ENCODE data around the gene PGAM2.

The PGAM2 gene

GRCh38 chr7:44065431-44066110 lies at the start of gene PGAM2:
Gene PGAM2 (minus strand): TSS chr7:44065567. CDS start chr7:44065529, 38 bp downstream.
- DNase-seq (ENCODE audit: low spot score), result peak; percentile 79

- DNase-seq (ENCODE audit: low spot score), result no peak
Observed at GRCh38 chr7:44114586-44115310, 49.4 kb upstream of the PGAM2 start.

- DNase-seq (ENCODE audit: low spot score), result no peak
Observed at GRCh38 chr7:44113764-44114354, 48.5 kb upstream of the PGAM2 start.

- no peak for DNase-seq (ENCODE audit: low spot score)
Observed at GRCh38 chr7:44112997-44113763, 47.8 kb upstream of the PGAM2 start.

GRCh38 chr7:44112231-44112996 lies 47.0 kb upstream of the PGAM2 start:
- DNase-seq (ENCODE audit: low spot score), result no peak

GRCh38 chr7:44111761-44112160 lies 46.4 kb upstream of the PGAM2 start:
- DNase-seq (ENCODE audit: low spot score), result no peak

- no peak for DNase-seq (ENCODE audit: low spot score)
Observed at GRCh38 chr7:44110719-44111635, 45.6 kb upstream of the PGAM2 start.

GRCh38 chr7:44109991-44110390 lies 44.6 kb upstream of the PGAM2 start:
- no peak for DNase-seq (ENCODE audit: low spot score)

- DNase-seq (ENCODE audit: low spot score), result no peak
Observed at GRCh38 chr7:44108768-44109750, 43.7 kb upstream of the PGAM2 start.

- no peak for DNase-seq (ENCODE audit: low spot score)
Observed at GRCh38 chr7:44107961-44108767, 42.8 kb upstream of the PGAM2 start.

- no peak for DNase-seq (ENCODE audit: low spot score)
Observed at GRCh38 chr7:44107116-44107960, 42.0 kb upstream of the PGAM2 start.

- no peak for DNase-seq (ENCODE audit: low spot score)
Observed at GRCh38 chr7:44106311-44107065, 41.1 kb upstream of the PGAM2 start.

- DNase-seq (ENCODE audit: low spot score), result no peak
Observed at GRCh38 chr7:44105832-44106231, 40.5 kb upstream of the PGAM2 start.

GRCh38 chr7:44104860-44105771 lies 39.7 kb upstream of the PGAM2 start:
- peak; percentile 65 for DNase-seq (ENCODE audit: low spot score)
